ENCODE data around the gene SLC9A7.

DNA sequence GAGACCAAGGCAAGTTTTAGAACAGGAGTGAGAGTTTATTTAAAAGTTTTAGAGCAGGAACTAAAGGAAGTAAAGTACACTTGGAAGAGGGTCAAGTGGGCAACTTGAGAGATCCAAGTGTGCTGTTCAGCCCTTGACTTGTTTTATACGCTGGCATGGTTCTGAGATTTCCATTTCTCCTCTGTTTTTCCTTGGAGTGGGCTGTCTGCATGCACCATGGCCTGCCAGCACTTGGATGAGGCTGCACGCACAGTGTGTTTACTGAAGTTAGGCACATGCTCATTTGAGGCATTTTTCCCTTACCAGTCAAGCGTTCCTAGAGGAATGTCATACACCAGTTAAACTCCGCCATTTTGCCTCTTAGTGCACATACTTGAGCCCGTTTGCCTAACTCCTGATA, 205.0 kb downstream of the SLC9A7 start:
- TF ChIP-seq, protein P1, sequence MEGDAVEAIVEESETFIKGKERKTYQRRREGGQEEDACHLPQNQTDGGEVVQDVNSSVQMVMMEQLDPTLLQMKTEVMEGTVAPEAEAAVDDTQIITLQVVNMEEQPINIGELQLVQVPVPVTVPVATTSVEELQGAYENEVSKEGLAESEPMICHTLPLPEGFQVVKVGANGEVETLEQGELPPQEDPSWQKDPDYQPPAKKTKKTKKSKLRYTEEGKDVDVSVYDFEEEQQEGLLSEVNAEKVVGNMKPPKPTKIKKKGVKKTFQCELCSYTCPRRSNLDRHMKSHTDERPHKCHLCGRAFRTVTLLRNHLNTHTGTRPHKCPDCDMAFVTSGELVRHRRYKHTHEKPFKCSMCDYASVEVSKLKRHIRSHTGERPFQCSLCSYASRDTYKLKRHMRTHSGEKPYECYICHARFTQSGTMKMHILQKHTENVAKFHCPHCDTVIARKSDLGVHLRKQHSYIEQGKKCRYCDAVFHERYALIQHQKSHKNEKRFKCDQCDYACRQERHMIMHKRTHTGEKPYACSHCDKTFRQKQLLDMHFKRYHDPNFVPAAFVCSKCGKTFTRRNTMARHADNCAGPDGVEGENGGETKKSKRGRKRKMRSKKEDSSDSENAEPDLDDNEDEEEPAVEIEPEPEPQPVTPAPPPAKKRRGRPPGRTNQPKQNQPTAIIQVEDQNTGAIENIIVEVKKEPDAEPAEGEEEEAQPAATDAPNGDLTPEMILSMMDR (conservative IDR thresholded peaks at IDR 0.05 in 1 of 2, IDR thresholded peaks at IDR 0.05 in 1 of 2; ENCODE audit: low read depth in 1 of 2, low read length in 2 of 2): no peak
- no peak for TF ChIP-seq EZH2 (IDR thresholded peaks at IDR 0.05; ENCODE audit: low read length, missing control alignments)
